ENCODE measurements around the gene PTPRQ.

Gene PTPRQ

DNA sequence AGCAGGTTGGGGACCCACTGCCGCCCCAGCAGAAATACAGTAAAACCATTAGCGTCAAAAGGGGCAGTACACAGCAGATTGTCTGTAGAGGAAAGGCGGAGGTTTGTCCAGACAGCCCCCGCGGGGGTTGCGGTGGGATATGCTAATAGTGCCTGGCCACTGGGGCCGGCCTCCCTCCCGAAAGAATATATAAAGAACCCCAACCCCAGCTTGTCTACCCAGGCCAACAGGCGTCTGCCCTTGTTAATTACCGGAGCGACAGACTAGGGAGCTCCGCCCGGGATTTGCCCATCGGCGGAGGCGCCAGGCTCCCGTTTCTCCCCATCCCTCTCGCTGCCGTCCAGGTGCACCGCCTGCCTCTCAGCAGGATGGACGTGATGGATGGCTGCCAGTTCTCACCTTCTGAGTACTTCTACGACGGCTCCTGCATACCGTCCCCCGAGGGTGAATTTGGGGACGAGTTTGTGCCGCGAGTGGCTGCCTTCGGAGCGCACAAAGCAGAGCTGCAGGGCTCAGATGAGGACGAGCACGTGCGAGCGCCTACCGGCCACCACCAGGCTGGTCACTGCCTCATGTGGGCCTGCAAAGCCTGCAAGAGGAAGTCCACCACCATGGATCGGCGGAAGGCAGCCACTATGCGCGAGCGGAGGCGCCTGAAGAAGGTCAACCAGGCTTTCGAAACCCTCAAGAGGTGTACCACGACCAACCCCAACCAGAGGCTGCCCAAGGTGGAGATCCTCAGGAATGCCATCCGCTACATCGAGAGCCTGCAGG, 272.8 kb downstream of the PTPRQ start, which contains the start of gene MYF5:
Gene MYF5, plus strand, starts transcription at position 217 of the 774 bp plus-strand sequence. Its CDS starts 152 bp downstream, at position 369.
- DNase-seq (ENCODE audit: low read depth in 2 of 3, low spot score in 2 of 3): no peak

DNA sequence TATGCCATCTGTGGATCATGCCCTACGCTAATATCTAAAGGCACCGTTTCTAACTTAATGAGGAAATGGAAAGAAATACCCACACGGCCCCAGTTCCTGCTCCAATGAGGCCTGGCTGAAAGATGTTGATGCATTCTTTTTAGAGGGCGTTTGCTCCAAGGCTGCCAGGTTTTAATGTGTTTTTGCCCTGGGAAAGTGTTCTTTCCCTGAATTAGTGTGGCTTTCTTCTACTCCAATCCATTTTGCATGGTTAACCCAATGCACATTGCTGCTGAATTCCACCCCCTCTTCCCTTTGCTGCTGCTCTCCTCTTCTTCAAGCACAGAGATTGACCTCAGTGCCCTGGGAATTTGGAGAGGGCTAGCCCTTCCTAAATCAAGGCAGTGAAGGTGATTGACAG, 273.8 kb downstream of the PTPRQ start:
- no peak for DNase-seq (ENCODE audit: low read depth in 2 of 3, low spot score in 2 of 3)

DNA sequence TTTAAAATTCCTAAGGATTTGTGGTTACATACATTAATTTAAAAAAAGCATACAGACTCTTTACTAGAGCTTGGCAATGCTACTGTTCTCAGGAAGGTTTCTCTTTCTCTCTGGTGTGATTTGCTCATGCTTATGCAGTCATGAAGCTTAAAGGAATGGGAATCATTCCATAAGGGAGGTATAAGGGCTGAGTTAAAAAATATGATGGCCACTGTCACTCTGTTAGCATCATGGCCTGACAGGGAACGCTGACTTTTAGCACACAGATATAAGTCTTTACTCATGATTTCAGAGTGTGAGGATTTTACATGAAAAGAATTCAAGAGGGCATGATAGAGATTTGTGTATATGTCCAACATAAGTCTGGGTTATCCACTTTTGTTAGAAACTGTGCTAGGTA, 276.5 kb downstream of the PTPRQ start:
- DNase-seq (ENCODE audit: low read depth in 2 of 3, low spot score in 2 of 3): no peak

DNA sequence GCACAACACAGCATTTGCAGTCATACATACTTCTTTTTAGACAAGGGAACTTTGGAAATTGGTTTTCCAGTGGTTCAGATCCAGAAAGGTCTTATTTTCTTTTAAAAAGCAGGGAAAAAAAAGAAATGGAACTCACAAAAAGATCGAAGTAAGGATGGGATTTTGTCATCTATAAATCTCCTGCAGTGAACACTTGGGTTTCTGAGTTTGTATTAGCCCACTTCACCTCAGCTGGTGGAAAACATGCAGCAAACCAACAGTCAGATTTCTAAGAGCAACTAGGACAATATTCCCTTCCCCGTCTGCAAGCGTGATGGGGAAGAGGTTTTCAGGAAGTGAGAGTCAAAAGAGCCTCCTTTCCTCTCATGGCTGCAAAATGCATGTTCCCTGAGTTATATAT, 277.3 kb downstream of the PTPRQ start:
- DNase-seq (ENCODE audit: low read depth in 2 of 3, low spot score in 2 of 3): no peak
